Middle frontal gyrus (tissue), 1 donor: ENCODE data around the gene GIMAP5.

Source experiments
- DNase-seq: peaks from one replicate; pipeline ENCODE4 v3.0.0-alpha.2; 2015; ENCODE audit warnings: low spot score; ENCODE audit errors: extremely low spot score

The GIMAP5 gene

GRCh38 chr7:150737265-150738055, at the start of gene GIMAP5:
GIMAP5 (plus strand) TSS chr7:150737418; CDS start chr7:150740885, 3,467 bp downstream.
- no peak for DNase-seq

- no peak for DNase-seq
Observed at GRCh38 chr7:150688630-150689029, 48.6 kb upstream of the GIMAP5 start.

- DNase-seq = no peak
Observed at GRCh38 chr7:150695654-150696053, 41.6 kb upstream of the GIMAP5 start.

- DNase-seq = no peak
Observed at GRCh38 chr7:150703209-150703608, 34.0 kb upstream of the GIMAP5 start.

- DNase-seq = no peak
Observed at GRCh38 chr7:150715293-150715692, 21.9 kb upstream of the GIMAP5 start.

- no peak for DNase-seq
Observed at GRCh38 chr7:150715738-150716137, 21.5 kb upstream of the GIMAP5 start.

GRCh38 chr7:150716368-150716767, 20.9 kb upstream of the GIMAP5 start, which contains the start of gene GIMAP1:
GIMAP1 (plus strand) TSS chr7:150716613; CDS start chr7:150719048, 2,435 bp downstream.
- DNase-seq = no peak

GRCh38 chr7:150716939-150717338, 20.3 kb upstream of the GIMAP5 start:
- no peak for DNase-seq

- no peak for DNase-seq
Observed at GRCh38 chr7:150717814-150718420, 19.3 kb upstream of the GIMAP5 start.

- no peak for DNase-seq
Observed at GRCh38 chr7:150719436-150719835, 17.8 kb upstream of the GIMAP5 start.

- DNase-seq = no peak
Observed at GRCh38 chr7:150719960-150720891, 17.0 kb upstream of the GIMAP5 start.

- no peak for DNase-seq
Observed at GRCh38 chr7:150721970-150722373, 15.2 kb upstream of the GIMAP5 start.

- DNase-seq = no peak
Observed at GRCh38 chr7:150722431-150722931, 14.7 kb upstream of the GIMAP5 start.

- DNase-seq = no peak
Observed at GRCh38 chr7:150723467-150723866, 13.8 kb upstream of the GIMAP5 start.

GRCh38 chr7:150727381-150727780, 9.8 kb upstream of the GIMAP5 start:
- DNase-seq = no peak

- no peak for DNase-seq
Observed at GRCh38 chr7:150728011-150728410, 9.2 kb upstream of the GIMAP5 start.

GRCh38 chr7:150728609-150729008, 8.6 kb upstream of the GIMAP5 start:
- no peak for DNase-seq

GRCh38 chr7:150731916-150732315, 5.3 kb upstream of the GIMAP5 start:
- DNase-seq = no peak

GRCh38 chr7:150732786-150733481, 4.3 kb upstream of the GIMAP5 start:
- DNase-seq = no peak

- no peak for DNase-seq
Observed at GRCh38 chr7:150733482-150734095, 3.6 kb upstream of the GIMAP5 start.
